ENCODE data around the gene EMC10. TPM values are rescaled to one million over a fixed set of nuclear protein-coding genes. Genes with fewer than 3 reads are reported as not detected.
A peak's percentile ranks its signal among the peaks of the same experiment; 100 is the strongest.

EMC10 gene
- total and polyA plus RNA-seq, 10 of the 15 experiments (the other 5 are each of a cell fraction or from before 2014, with no cell fraction given) = 2.5 to 77.3 (median 20.3) TPM

DNA sequence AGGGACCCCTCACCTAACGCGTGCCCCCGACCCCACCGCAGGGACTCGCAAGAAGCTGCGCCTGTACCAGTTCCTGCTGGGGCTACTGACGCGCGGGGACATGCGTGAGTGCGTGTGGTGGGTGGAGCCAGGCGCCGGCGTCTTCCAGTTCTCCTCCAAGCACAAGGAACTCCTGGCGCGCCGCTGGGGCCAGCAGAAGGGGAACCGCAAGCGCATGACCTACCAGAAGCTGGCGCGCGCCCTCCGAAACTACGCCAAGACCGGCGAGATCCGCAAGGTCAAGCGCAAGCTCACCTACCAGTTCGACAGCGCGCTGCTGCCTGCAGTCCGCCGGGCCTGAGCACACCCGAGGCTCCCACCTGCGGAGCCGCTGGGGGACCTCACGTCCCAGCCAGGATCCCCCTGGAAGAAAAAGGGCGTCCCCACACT lies 48.3 kb upstream of the EMC10 start:
- POLR2A ChIA-PET = interaction anchor here (4.2 kb wide), 1 partner anchor 10 kb away, joined by 26 read pairs; the partner anchor contains the start of gene SPIB
- no peaks in the 10 kb centered on the region; the same call in 1 of the 2 replicates for H3K79me2 ChIP-seq (ENCODE audit: control insufficient read depth, insufficient read depth, low read length)
- no TSS peak for BruUV-seq (replicated peaks)
- H3K9me3 ChIP-seq (replicated peaks; ENCODE audit: control insufficient read depth, insufficient read depth, low read length) = no peaks in the 10 kb centered on the region
- SMC1A ChIA-PET (ENCODE audit: uncharacterized antibody, unreplicated experiment) = no interaction called here
- H3K9ac ChIP-seq (ENCODE audit: control insufficient read depth, insufficient read depth, low read length) = no peak overlapping the region
- ATAC-seq (peak; percentile 20), FAIRE-seq (no peak), DNase-seq (ENCODE audit: low read depth, low spot score) (no peak)
- H2AFZ ChIP-seq (ENCODE audit: control insufficient read depth, low read depth, low read length) = no peak overlapping the region; the same call in 1 of the 2 replicates
- peaks cover 9 to 10% of the 10 kb centered on the region in 2 experiments; a peak in 3 of 4 replicates for H3K36me3 ChIP-seq (ENCODE audit: control insufficient read depth in 2 of 2, insufficient read depth in 2 of 2, low read length in 1 of 2)
- 38% methylated on average over 31 of the region's 38 CpGs for WGBS (ENCODE audit: insufficient coverage, insufficient replicate concordance, low lambda C conversion rate, missing lambda C conversion rate)
- RAD21 ChIA-PET (ENCODE audit: unreplicated experiment) = interaction anchor here (0.9 to 1.1 kb wide), 2 partner anchors 11 to 81 kb away, joined by 3 read pairs; no protein-coding TSS in a partner anchor
- in situ Hi-C loops (cut with MboI) = no loop called here
- intact Hi-C loops (cut with micrococcal nuclease; ENCODE audit: unreplicated experiment) = no loop called here
- peaks cover 4% of the 10 kb centered on the region for H4K20me1 ChIP-seq (ENCODE audit: control insufficient read depth, insufficient read depth)
- H3K27me3 ChIP-seq (replicated peaks in 1 of 2; ENCODE audit: control insufficient read depth in 2 of 2, insufficient read depth in 2 of 2, low read length in 1 of 2) = no peaks in the 10 kb centered on the region
- no peak overlapping the region for H3K4me3 ChIP-seq
- peak overlapping the region; percentile 7 for H3K4me2 ChIP-seq (ENCODE audit: control insufficient read depth, insufficient read depth)
- H3K27ac ChIP-seq (ENCODE audit: control insufficient read depth, insufficient read depth) = peak overlapping the region; percentile 24; the same call in 1 of the 2 replicates
- H3K4me1 ChIP-seq (ENCODE audit: control insufficient read depth, insufficient read depth, low read length) = peaks cover 50% of the 10 kb centered on the region
- CTCF ChIA-PET = interaction anchor here (0.5 to 2.1 kb wide), 5 partner anchors 9 to 112 kb away, joined by 3 to 6 read pairs (median 3); partner anchors contain the start of gene SPIB
- TF ChIP-seq, protein P1, sequence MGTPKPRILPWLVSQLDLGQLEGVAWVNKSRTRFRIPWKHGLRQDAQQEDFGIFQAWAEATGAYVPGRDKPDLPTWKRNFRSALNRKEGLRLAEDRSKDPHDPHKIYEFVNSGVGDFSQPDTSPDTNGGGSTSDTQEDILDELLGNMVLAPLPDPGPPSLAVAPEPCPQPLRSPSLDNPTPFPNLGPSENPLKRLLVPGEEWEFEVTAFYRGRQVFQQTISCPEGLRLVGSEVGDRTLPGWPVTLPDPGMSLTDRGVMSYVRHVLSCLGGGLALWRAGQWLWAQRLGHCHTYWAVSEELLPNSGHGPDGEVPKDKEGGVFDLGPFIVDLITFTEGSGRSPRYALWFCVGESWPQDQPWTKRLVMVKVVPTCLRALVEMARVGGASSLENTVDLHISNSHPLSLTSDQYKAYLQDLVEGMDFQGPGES (IDR thresholded peaks at IDR 0.05) = no peak
- 0 out of 2 replicates have a peak, but pooled peaks have one; percentile 22 for TF ChIP-seq ZNF687 (IDR thresholded peaks at IDR 0.05)
- 0 out of 2 replicates have a peak, but pooled peaks have one; percentile 34 for TF ChIP-seq POLR2AphosphoS5 (IDR thresholded peaks at IDR 0.05; ENCODE audit: low read length)
- TF ChIP-seq NR2F1 (conservative IDR thresholded peaks at IDR 0.05) = peak; percentile 59
- no peak for TF ChIP-seq RFX5 (IDR thresholded peaks at IDR 0.05; ENCODE audit: low read depth, low read length)
- peak in 1 of 2 experiments; percentile 32; a peak in 1 of 4 replicates for TF ChIP-seq IKZF2 (IDR thresholded peaks at IDR 0.05)
- TF ChIP-seq, protein P2, sequence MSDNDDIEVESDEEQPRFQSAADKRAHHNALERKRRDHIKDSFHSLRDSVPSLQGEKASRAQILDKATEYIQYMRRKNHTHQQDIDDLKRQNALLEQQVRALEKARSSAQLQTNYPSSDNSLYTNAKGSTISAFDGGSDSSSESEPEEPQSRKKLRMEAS (IDR thresholded peaks at IDR 0.05; ENCODE audit: low read depth, low read length) = no peak
- no peak for TF ChIP-seq PKNOX1 (IDR thresholded peaks at IDR 0.05)
- peak; percentile 11; the same call in 1 of the 2 replicates for TF ChIP-seq SPI1 (IDR thresholded peaks at IDR 0.05; ENCODE audit: borderline replicate concordance, insufficient read depth, low read depth, low read length)
- TF ChIP-seq IKZF1 (conservative IDR thresholded peaks at IDR 0.05) = peak; percentile 64; the same call in 1 of the 2 replicates
- TF ChIP-seq BCL11A (IDR thresholded peaks at IDR 0.05; ENCODE audit: low read depth, low read length) = no peak
- TF ChIP-seq CREM (IDR thresholded peaks at IDR 0.05; ENCODE audit: low read depth) = no peak
- TF ChIP-seq KLF5 (IDR thresholded peaks at IDR 0.05; ENCODE audit: partially characterized antibody) = no peak
- no peak for TF ChIP-seq SUZ12 (IDR thresholded peaks at IDR 0.05; ENCODE audit: unreplicated experiment)
- TF ChIP-seq BHLHE40 (IDR thresholded peaks at IDR 0.05; ENCODE audit: borderline replicate concordance in 1 of 2, low read depth in 2 of 2, low read length in 1 of 2) = peak in 1 of 2 experiments; percentile 61; a peak in 2 of 4 replicates
- TF ChIP-seq POLR2A (IDR thresholded peaks at IDR 0.05; ENCODE audit: low read depth, low read length) = peak; percentile 54
- TF ChIP-seq RUNX3 (IDR thresholded peaks at IDR 0.05; ENCODE audit: low read length) = peak; percentile 53
- TF ChIP-seq POLR2AphosphoS2 (IDR thresholded peaks at IDR 0.05; ENCODE audit: low read depth, low read length) = 0 out of 2 replicates have a peak, but pooled peaks have one; percentile 14
- TF ChIP-seq SIX5 (IDR thresholded peaks at IDR 0.05; ENCODE audit: low read depth, low read length, severe bottlenecking) = no peak
